ENCODE results near the gene MRPL40.
A peak's percentile ranks its signal among the peaks of the same experiment; 100 is the strongest.

Gene MRPL40

GRCh38 chr22:19456541-19456940 is 24.2 kb downstream of the MRPL40 start:
- H3K27ac ChIP-seq (ENCODE audit: low read depth, low read length) = no peak overlapping the region
- no peaks in the 10 kb centered on the region for H3K4me1 ChIP-seq (ENCODE audit: control insufficient read depth in 5 of 5, insufficient read depth in 5 of 5, low read length in 5 of 5)
- H3K36me3 ChIP-seq (ENCODE audit: control insufficient read depth in 5 of 5, insufficient read depth in 5 of 5, low read length in 5 of 5) = peaks cover 9 to 84% (median 71%) of the 10 kb centered on the region in 5 donors
- H3K9ac ChIP-seq (ENCODE audit: low read length in 5 of 5) = no peak overlapping the region
- no peaks in the 10 kb centered on the region for H3K9me3 ChIP-seq (ENCODE audit: control insufficient read depth in 5 of 5, low read length in 5 of 5)
- H3K27me3 ChIP-seq (ENCODE audit: control insufficient read depth in 5 of 5, insufficient read depth in 4 of 5, low read length in 5 of 5) = no peaks in the 10 kb centered on the region
- H3K4me3 ChIP-seq (ENCODE audit: low read depth in 1 of 5, low read length in 5 of 5) = no peak overlapping the region

- H3K9me3 ChIP-seq (ENCODE audit: control insufficient read depth in 5 of 5, low read length in 5 of 5) = no peaks in the 10 kb centered on the region
- H3K4me3 ChIP-seq (ENCODE audit: low read depth in 1 of 5, low read length in 5 of 5) = no peak overlapping the region
- H3K9ac ChIP-seq (ENCODE audit: low read length in 5 of 5) = no peak overlapping the region
- H3K36me3 ChIP-seq (ENCODE audit: control insufficient read depth in 5 of 5, insufficient read depth in 5 of 5, low read length in 5 of 5) = peaks cover 7 to 72% (median 64%) of the 10 kb centered on the region in 5 donors
- H3K27ac ChIP-seq (ENCODE audit: low read depth, low read length) = no peak overlapping the region
- no peaks in the 10 kb centered on the region for H3K27me3 ChIP-seq (ENCODE audit: control insufficient read depth in 5 of 5, insufficient read depth in 4 of 5, low read length in 5 of 5)
- no peaks in the 10 kb centered on the region for H3K4me1 ChIP-seq (ENCODE audit: control insufficient read depth in 5 of 5, insufficient read depth in 5 of 5, low read length in 5 of 5)
Measured at GRCh38 chr22:19457828-19458428, 25.6 kb downstream of the MRPL40 start.

- Histone ChIP-seq H3K27ac (ENCODE audit: low read depth, low read length) (no peak overlapping the region), H3K9me3 (ENCODE audit: control insufficient read depth in 5 of 5, low read length in 5 of 5) (no peaks in the 10 kb centered on the region), H3K9ac (ENCODE audit: low read length in 5 of 5) (no peak overlapping the region), H3K4me1 (ENCODE audit: control insufficient read depth in 5 of 5, insufficient read depth in 5 of 5, low read length in 5 of 5) (no peaks in the 10 kb centered on the region), H3K4me3 (ENCODE audit: low read depth in 1 of 5, low read length in 5 of 5) (no peak overlapping the region), H3K36me3 (ENCODE audit: control insufficient read depth in 5 of 5, insufficient read depth in 5 of 5, low read length in 5 of 5) (peaks cover 8 to 69% (median 56%) of the 10 kb centered on the region in 5 donors), H3K27me3 (ENCODE audit: control insufficient read depth in 5 of 5, insufficient read depth in 4 of 5, low read length in 5 of 5) (no peaks in the 10 kb centered on the region)
Measured at GRCh38 chr22:19460036-19460435, 27.7 kb downstream of the MRPL40 start.

GRCh38 chr22:19461506-19461905 is 29.2 kb downstream of the MRPL40 start:
- no peak overlapping the region for H3K27ac ChIP-seq (ENCODE audit: low read depth, low read length)
- no peaks in the 10 kb centered on the region for H3K4me1 ChIP-seq (ENCODE audit: control insufficient read depth in 5 of 5, insufficient read depth in 5 of 5, low read length in 5 of 5)
- peaks cover 10 to 69% (median 56%) of the 10 kb centered on the region in 5 donors for H3K36me3 ChIP-seq (ENCODE audit: control insufficient read depth in 5 of 5, insufficient read depth in 5 of 5, low read length in 5 of 5)
- H3K27me3 ChIP-seq (ENCODE audit: control insufficient read depth in 5 of 5, insufficient read depth in 4 of 5, low read length in 5 of 5) = no peaks in the 10 kb centered on the region
- no peaks in the 10 kb centered on the region for H3K9me3 ChIP-seq (ENCODE audit: control insufficient read depth in 5 of 5, low read length in 5 of 5)
- H3K4me3 ChIP-seq (ENCODE audit: low read depth in 1 of 5, low read length in 5 of 5) = no peak overlapping the region
- H3K9ac ChIP-seq (ENCODE audit: low read length in 5 of 5) = no peak overlapping the region

- no peak overlapping the region for H3K9ac ChIP-seq (ENCODE audit: low read length in 5 of 5)
- peaks cover 10 to 70% (median 58%) of the 10 kb centered on the region in 5 donors for H3K36me3 ChIP-seq (ENCODE audit: control insufficient read depth in 5 of 5, insufficient read depth in 5 of 5, low read length in 5 of 5)
- no peak overlapping the region for H3K27ac ChIP-seq (ENCODE audit: low read depth, low read length)
- no peak overlapping the region for H3K4me3 ChIP-seq (ENCODE audit: low read depth in 1 of 5, low read length in 5 of 5)
- H3K27me3 ChIP-seq (ENCODE audit: control insufficient read depth in 5 of 5, insufficient read depth in 4 of 5, low read length in 5 of 5) = no peaks in the 10 kb centered on the region
- H3K4me1 ChIP-seq (ENCODE audit: control insufficient read depth in 5 of 5, insufficient read depth in 5 of 5, low read length in 5 of 5) = no peaks in the 10 kb centered on the region
- H3K9me3 ChIP-seq (ENCODE audit: control insufficient read depth in 5 of 5, low read length in 5 of 5) = no peaks in the 10 kb centered on the region
Measured at GRCh38 chr22:19463008-19463407, 30.7 kb downstream of the MRPL40 start.

- H3K9me3 ChIP-seq (ENCODE audit: control insufficient read depth in 5 of 5, low read length in 5 of 5) = no peaks in the 10 kb centered on the region
- H3K27ac ChIP-seq (ENCODE audit: low read depth, low read length) = peak overlapping the region; percentile 8
- no peaks in the 10 kb centered on the region for H3K27me3 ChIP-seq (ENCODE audit: control insufficient read depth in 5 of 5, insufficient read depth in 4 of 5, low read length in 5 of 5)
- H3K36me3 ChIP-seq (ENCODE audit: control insufficient read depth in 5 of 5, insufficient read depth in 5 of 5, low read length in 5 of 5) = peaks cover 8 to 75% (median 60%) of the 10 kb centered on the region in 5 donors
- H3K9ac ChIP-seq (ENCODE audit: low read length in 5 of 5) = peak overlapping the region in 1 of 5 donors; percentile 2
- no peaks in the 10 kb centered on the region for H3K4me1 ChIP-seq (ENCODE audit: control insufficient read depth in 5 of 5, insufficient read depth in 5 of 5, low read length in 5 of 5)
- no peak overlapping the region for H3K4me3 ChIP-seq (ENCODE audit: low read depth in 1 of 5, low read length in 5 of 5)
Measured at GRCh38 chr22:19463491-19464469, 31.4 kb downstream of the MRPL40 start.

- Histone ChIP-seq H3K27me3 (ENCODE audit: control insufficient read depth in 5 of 5, insufficient read depth in 4 of 5, low read length in 5 of 5) (no peaks in the 10 kb centered on the region), H3K9ac (ENCODE audit: low read length in 5 of 5) (no peak overlapping the region), H3K36me3 (ENCODE audit: control insufficient read depth in 5 of 5, insufficient read depth in 5 of 5, low read length in 5 of 5) (peaks cover 5 to 79% (median 66%) of the 10 kb centered on the region in 5 donors), H3K27ac (ENCODE audit: low read depth, low read length) (no peak overlapping the region), H3K4me3 (ENCODE audit: low read depth in 1 of 5, low read length in 5 of 5) (no peak overlapping the region), H3K4me1 (ENCODE audit: control insufficient read depth in 5 of 5, insufficient read depth in 5 of 5, low read length in 5 of 5) (no peaks in the 10 kb centered on the region), H3K9me3 (ENCODE audit: control insufficient read depth in 5 of 5, low read length in 5 of 5) (no peaks in the 10 kb centered on the region)
Measured at GRCh38 chr22:19464546-19464945, 32.2 kb downstream of the MRPL40 start.

GRCh38 chr22:19464975-19465374 is 32.6 kb downstream of the MRPL40 start:
- H3K9ac ChIP-seq (ENCODE audit: low read length in 5 of 5) = no peak overlapping the region
- no peaks in the 10 kb centered on the region for H3K9me3 ChIP-seq (ENCODE audit: control insufficient read depth in 5 of 5, low read length in 5 of 5)
- H3K27me3 ChIP-seq (ENCODE audit: control insufficient read depth in 5 of 5, insufficient read depth in 4 of 5, low read length in 5 of 5) = no peaks in the 10 kb centered on the region
- no peak overlapping the region for H3K27ac ChIP-seq (ENCODE audit: low read depth, low read length)
- no peak overlapping the region for H3K4me3 ChIP-seq (ENCODE audit: low read depth in 1 of 5, low read length in 5 of 5)
- no peaks in the 10 kb centered on the region for H3K4me1 ChIP-seq (ENCODE audit: control insufficient read depth in 5 of 5, insufficient read depth in 5 of 5, low read length in 5 of 5)
- peaks cover 5 to 83% (median 70%) of the 10 kb centered on the region in 5 donors for H3K36me3 ChIP-seq (ENCODE audit: control insufficient read depth in 5 of 5, insufficient read depth in 5 of 5, low read length in 5 of 5)

GRCh38 chr22:19466126-19466716 is 33.9 kb downstream of the MRPL40 start:
- Histone ChIP-seq H3K27me3 (ENCODE audit: control insufficient read depth in 5 of 5, insufficient read depth in 4 of 5, low read length in 5 of 5) (no peaks in the 10 kb centered on the region), H3K27ac (ENCODE audit: low read depth, low read length) (no peak overlapping the region), H3K9me3 (ENCODE audit: control insufficient read depth in 5 of 5, low read length in 5 of 5) (no peaks in the 10 kb centered on the region), H3K36me3 (ENCODE audit: control insufficient read depth in 5 of 5, insufficient read depth in 5 of 5, low read length in 5 of 5) (peaks cover 5 to 87% (median 80%) of the 10 kb centered on the region in 5 donors), H3K9ac (ENCODE audit: low read length in 5 of 5) (no peak overlapping the region), H3K4me3 (ENCODE audit: low read depth in 1 of 5, low read length in 5 of 5) (no peak overlapping the region), H3K4me1 (ENCODE audit: control insufficient read depth in 5 of 5, insufficient read depth in 5 of 5, low read length in 5 of 5) (no peaks in the 10 kb centered on the region)

Measured in subcutaneous abdominal adipose tissue (tissue), 5 donors.